CD1c-positive myeloid dendritic cell (primary cell): ENCODE results near the gene PLD1.

ENCODE experiments used
- DNase-seq: peaks from one replicate; pipeline ENCODE4 v3.0.0-alpha.2; 2016; ENCODE audit errors: extremely low spot score

The PLD1 gene

DNA sequence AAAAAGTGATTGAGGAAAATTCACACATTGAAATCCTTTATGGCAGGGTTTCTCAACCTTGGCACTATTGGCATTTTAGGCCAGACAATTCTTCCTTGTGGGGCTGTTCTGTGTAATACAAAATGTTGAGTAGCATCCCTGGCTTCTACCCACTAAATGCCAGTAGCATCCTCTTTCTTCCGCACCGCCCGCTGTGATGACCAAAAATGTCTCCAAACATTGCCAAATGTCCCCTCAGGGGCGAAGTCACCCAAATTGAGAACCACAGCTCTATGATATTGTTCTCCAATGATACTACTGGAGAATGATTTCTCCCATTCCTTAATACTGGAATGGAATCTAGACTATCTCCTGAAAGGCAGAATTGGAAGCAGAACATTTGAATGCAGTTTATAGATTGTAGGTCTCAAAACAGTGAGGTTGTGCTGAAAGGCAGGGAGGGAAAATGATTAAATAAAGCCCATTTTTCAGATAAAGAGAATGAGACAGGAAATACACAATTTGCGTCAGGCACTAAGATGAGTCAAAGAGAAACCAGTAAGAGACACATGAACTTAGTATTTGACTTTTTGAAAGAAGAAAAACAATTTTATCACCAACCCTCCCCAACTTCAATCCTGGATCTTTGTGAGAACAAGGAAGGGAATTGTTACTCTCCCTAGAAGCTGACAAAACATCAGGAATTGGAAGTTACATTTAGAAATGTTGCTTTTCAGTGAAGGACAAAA is 248.5 kb downstream of the PLD1 start:
- DNase-seq: no peak

GRCh38 chr3:171559586-171559985 is 250.7 kb downstream of the PLD1 start:
- no peak for DNase-seq

DNA sequence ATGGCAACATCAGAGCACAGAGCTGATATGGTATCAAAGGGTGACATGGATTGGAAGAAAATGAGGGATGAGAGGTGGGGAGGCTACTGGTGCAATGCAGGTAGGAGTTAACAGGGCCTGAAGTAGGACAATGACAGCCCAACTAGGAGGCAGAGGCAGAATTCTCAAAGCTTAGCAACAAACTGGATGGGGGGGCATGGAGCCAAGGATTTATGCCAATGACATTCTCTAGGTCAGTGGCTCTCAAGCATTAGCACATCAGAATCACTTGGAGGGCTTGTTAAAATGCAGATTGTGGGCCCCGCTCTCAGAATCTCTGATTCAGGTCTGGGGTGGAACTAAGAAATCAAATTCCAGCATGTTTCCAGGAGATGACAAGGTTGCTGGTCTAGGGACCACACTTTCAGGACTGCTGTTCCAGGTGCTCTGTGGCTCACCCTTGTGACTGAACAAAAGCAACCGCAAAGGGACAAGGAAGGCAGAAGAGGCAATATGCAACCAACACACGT is 252.0 kb downstream of the PLD1 start:
- no peak for DNase-seq

GRCh38 chr3:171557173-171557572 is 253.1 kb downstream of the PLD1 start:
- no peak for DNase-seq

DNA sequence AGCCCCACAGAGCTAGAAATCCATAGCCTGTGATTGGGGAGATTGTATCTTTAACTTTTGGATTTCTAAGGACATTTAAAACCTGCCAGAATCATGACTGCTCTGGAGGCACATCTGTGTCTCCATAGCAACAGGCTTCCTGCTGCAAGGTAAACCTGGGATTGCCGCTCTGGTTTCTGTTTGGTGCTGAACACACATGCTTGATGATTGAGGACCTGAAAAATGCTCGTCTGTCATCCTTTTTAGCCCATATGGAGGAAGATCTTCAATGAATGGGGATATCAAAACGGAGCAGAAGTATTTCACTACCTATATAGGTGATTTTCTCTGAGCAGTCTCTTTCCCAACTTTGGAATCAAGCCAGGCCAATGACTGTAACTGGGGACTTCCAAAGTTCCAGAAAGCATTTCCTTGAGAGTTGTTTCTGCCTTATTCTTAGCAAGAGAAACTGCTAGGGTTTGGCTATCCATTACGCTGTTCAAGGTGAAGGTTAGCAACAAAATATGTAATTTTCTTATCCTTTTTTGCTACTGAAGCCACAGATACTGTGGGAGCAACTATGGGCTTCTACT is 253.6 kb downstream of the PLD1 start:
- DNase-seq: no peak

GRCh38 chr3:171556148-171556547 is 254.1 kb downstream of the PLD1 start:
- DNase-seq: no peak

DNA sequence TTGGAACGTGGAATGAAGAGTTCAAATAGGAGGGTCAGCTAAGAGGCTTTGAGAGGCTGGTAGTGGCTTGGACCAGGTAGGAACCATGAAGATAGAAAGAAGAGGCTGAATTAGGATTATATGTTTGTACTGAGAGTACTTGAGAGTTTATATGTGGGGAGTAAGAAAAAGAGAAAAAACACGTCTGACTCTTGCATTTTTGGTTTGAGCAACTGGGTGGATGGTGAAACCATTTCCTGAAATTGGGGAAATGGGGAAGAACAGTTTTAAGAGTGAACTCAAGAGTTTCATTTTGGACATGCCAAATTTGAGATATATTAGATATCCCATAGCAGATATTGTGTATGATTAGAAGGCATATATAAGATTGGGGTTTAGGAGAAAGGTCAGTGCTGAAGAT is 257.2 kb downstream of the PLD1 start:
- peak; percentile 70 for DNase-seq

DNA sequence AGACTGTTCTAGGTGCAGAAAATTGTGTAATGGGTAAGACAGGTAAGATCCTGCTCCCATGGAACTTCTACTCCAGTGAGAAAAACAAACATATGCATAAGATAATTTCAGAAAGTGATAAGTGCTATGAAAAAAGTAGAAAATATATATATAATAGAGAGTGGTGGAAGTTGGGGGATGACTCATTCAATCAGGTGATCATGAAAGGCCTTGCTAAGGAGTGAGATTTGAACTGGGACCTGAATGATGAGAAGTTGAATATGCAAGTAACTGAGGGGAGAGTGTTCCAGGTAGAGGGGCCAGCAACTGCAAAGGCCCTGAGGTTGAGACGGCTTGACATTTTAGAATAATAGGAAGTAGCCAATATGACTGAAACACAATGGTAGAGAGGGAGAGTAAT is 257.8 kb downstream of the PLD1 start:
- no peak for DNase-seq

DNA sequence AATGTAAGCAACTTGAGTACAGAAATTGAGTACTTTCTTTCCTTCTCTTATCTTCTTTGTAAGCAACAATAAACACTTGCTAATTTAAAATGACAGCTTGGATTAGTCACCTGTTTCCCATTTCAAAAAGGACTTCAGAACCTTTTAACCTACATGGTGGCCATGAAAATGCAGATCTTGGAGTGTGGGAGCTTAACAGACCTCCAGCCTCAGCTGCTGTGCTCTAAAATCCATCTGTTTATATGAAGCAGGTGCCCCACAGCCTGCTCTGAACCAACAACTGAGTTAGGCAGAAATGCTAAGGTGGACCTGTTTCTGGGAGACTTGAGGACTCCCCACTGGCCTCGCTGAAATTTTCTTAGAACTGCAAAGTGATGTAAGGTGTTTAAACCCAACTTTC is 259.0 kb downstream of the PLD1 start:
- no peak for DNase-seq
